Stomach (tissue), 9 donors: Measurements from ENCODE around the gene STK24. TPM values are rescaled to one million over a fixed set of nuclear protein-coding genes. Genes with fewer than 3 reads are reported as not detected.

Experiments
- DNase-seq, 2 donors: peaks; one replicate each; pipeline versions ENCODE4 v3.0.0 to v3.0.0-alpha.2; 2013 to 2019
- H3K27ac ChIP-seq, 5 donors: fragments of 200-600 bp in 4 of 5; sonication (generic) in 4 of 5; one replicate each; pipeline ENCODE4 v1.5.1; 2013 to 2019; ENCODE audit warnings: mild to moderate bottlenecking in 1 of 5, moderate library complexity in 1 of 5
- H3K27me3 ChIP-seq, 3 donors: fragments of 200-600 bp; sonication (generic); one replicate each; pipeline ENCODE4 v1.5.1; 2017 to 2019; ENCODE audit warnings: mixed run types in 1 of 3
- H3K36me3 ChIP-seq, 4 donors: fragments of 200-600 bp; sonication (generic); 1 replicate in 3 of 4; 2 replicates in 1 of 4; pipeline ENCODE4 v1.5.1; 2016 to 2019
- H3K4me1 ChIP-seq, 4 donors: fragments of 200-600 bp; sonication (generic); one replicate each; pipeline ENCODE4 v1.5.1; 2016 to 2019
- H3K4me3 ChIP-seq, 4 donors: fragments of 200-600 bp; sonication (generic) in 3 of 4; one replicate each; pipeline ENCODE4 v1.5.1; 2016 to 2019; ENCODE audit warnings: mild to moderate bottlenecking in 1 of 4
- H3K9me3 ChIP-seq, 4 donors: fragments of 200-600 bp; sonication (generic); one replicate each; pipeline ENCODE4 v1.5.1; 2016 to 2019
- EP300 ChIP-seq: sonication (generic); formaldehyde crosslinking; IDR thresholded peaks from one replicate; pipeline ENCODE4 v1.6.1; 2017; ENCODE audit warnings: antibody characterized with exemption
- POLR2A ChIP-seq, 4 donors: fragments of 450-650 bp; IDR thresholded peaks; one replicate each; pipeline ENCODE4 v1.6.1; 2016; ENCODE audit warnings: antibody characterized with exemption in 4 of 4, control low read depth in 2 of 4, mild to moderate bottlenecking in 1 of 4, moderate library complexity in 1 of 4
- POLR2AphosphoS5 ChIP-seq, 3 donors: sonication (generic); formaldehyde crosslinking; IDR thresholded peaks; one replicate each; pipeline ENCODE4 v1.6.1; 2016; ENCODE audit warnings: antibody characterized with exemption in 3 of 3
- WGBS, 5 donors: extraction: QIAGEN DNeasy Blood & Tissue Kit in 3 of 5; methylation state at CpG; one replicate each; pipeline versions ENCODE4 v1.1.5 to v1.1.7; 2013 to 2018; 5-methylcytosine and 5-hydroxymethylcytosine counted together
- intact Hi-C: fragments of 100-400 bp; cut with DNase I; formaldehyde crosslinking; loops from one replicate; pipeline ENCODE4 v1.15.1; 2023; ENCODE audit warnings: low total_unique reads
- polyA plus RNA-seq, 3 donors: library from polyadenylated mRNA; stranded (reverse); fragments of 200-250 nt; gene quantifications; one replicate each; pipeline ENCODE4 v1.2.3, GENCODE V29; 2013
- total RNA-seq, 5 donors: library from RNA; depleted of rRNA; stranded (reverse); fragments of >200 nt; gene quantifications; one replicate each; pipeline versions ENCODE4 v1.1.0 to v1.2.3, GENCODE V29; 2014 to 2016
- TF ChIP-seq, protein P1 (sequence below), 7 experiments: fragments of 450-650 bp in 4 of 7; fragments of 200-600 bp in 3 of 7; sonication (generic) in 3 of 7; IDR thresholded peaks; one replicate each; pipeline ENCODE4 v1.5.1; 2016 to 2019; ENCODE audit warnings: antibody characterized with exemption in 7 of 7, control low read depth in 2 of 7, mild to moderate bottlenecking in 1 of 7
- donor health status: healthy with polysubstance abuse.
- donor health status: Bipolar disorder and iron deficiency.
- donor health status: healthy.

Gene STK24
- total and polyA plus RNA-seq, 8 donors, result 33.0 to 139 (median 59.5) TPM

GRCh38 chr13:98496966-98497365 is 79.9 kb downstream of the STK24 start:
- H3K27me3 ChIP-seq, result no peaks in the 10 kb centered on the region
- peak overlapping the region in 4 of 5 donors; percentile 45 to 81 (median 73) for H3K27ac ChIP-seq
- H3K36me3 ChIP-seq, result peaks cover 0 to 20% (median 18%) of the 10 kb centered on the region in 4 donors
- 86 to 94% (median 90%) methylated on average over 8 of the region's 8 CpGs for WGBS, 5 donors
- no peaks in the 10 kb centered on the region for H3K9me3 ChIP-seq
- peaks cover 19 to 68% (median 43%) of the 10 kb centered on the region in 4 donors for H3K4me1 ChIP-seq
- intact Hi-C loops, result no loop called here
- TF ChIP-seq EP300, result no peak
- TF ChIP-seq POLR2AphosphoS5 (IDR thresholded peaks at IDR 0.05), result no peak
- TF ChIP-seq, protein P1, sequence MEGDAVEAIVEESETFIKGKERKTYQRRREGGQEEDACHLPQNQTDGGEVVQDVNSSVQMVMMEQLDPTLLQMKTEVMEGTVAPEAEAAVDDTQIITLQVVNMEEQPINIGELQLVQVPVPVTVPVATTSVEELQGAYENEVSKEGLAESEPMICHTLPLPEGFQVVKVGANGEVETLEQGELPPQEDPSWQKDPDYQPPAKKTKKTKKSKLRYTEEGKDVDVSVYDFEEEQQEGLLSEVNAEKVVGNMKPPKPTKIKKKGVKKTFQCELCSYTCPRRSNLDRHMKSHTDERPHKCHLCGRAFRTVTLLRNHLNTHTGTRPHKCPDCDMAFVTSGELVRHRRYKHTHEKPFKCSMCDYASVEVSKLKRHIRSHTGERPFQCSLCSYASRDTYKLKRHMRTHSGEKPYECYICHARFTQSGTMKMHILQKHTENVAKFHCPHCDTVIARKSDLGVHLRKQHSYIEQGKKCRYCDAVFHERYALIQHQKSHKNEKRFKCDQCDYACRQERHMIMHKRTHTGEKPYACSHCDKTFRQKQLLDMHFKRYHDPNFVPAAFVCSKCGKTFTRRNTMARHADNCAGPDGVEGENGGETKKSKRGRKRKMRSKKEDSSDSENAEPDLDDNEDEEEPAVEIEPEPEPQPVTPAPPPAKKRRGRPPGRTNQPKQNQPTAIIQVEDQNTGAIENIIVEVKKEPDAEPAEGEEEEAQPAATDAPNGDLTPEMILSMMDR (IDR thresholded peaks at IDR 0.05), result no peak
- TF ChIP-seq POLR2A (IDR thresholded peaks at IDR 0.05), result no peak
- DNase-seq, result no peak
- no peak overlapping the region for H3K4me3 ChIP-seq

DNA sequence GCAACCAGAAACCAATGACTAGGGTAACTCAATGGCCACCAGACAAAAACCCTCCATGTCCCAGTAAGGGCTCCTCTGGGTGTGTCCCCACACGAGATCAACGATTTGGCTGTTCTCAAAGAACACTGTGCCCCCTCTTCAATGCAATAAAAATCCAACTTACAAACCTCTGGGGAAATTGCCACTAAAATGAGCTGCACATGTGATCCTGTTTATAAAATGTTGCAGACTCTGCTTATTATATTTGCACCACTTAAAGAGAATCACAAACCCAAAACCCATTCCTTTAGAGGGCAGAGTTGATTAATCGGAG is 80.5 kb downstream of the STK24 start:
- 50 to 71% (median 67%) methylated on average over 3 of the region's 3 CpGs for WGBS, 5 donors
- no peaks in the 10 kb centered on the region for H3K9me3 ChIP-seq
- intact Hi-C loops, result no loop called here
- TF ChIP-seq POLR2AphosphoS5 (IDR thresholded peaks at IDR 0.05) (no peak), POLR2A (IDR thresholded peaks at IDR 0.05) (no peak), EP300 (no peak)
- TF ChIP-seq, protein P1 (IDR thresholded peaks at IDR 0.05), result no peak
- peak overlapping the region; percentile 32 to 81 (median 71) for H3K27ac ChIP-seq
- H3K4me3 ChIP-seq, result no peak overlapping the region
- peaks cover 17 to 65% (median 43%) of the 10 kb centered on the region in 4 donors for H3K4me1 ChIP-seq
- H3K36me3 ChIP-seq, result peaks cover 0 to 20% (median 18%) of the 10 kb centered on the region in 4 donors
- DNase-seq, result no peak
- H3K27me3 ChIP-seq, result no peaks in the 10 kb centered on the region

GRCh38 chr13:98495627-98496478 is 81.1 kb downstream of the STK24 start:
- DNase-seq, result no peak
- H3K27me3 ChIP-seq, result no peaks in the 10 kb centered on the region
- 53 to 63% (median 60%) methylated on average over 14 to 15 of the region's 15 CpGs for WGBS, 5 donors
- H3K4me1 ChIP-seq, result peaks cover 21 to 70% (median 45%) of the 10 kb centered on the region in 4 donors
- H3K36me3 ChIP-seq, result peaks cover 0 to 20% (median 18%) of the 10 kb centered on the region in 4 donors
- no peak overlapping the region for H3K4me3 ChIP-seq
- intact Hi-C loops, result no loop called here
- TF ChIP-seq EP300, result no peak
- TF ChIP-seq POLR2AphosphoS5 (IDR thresholded peaks at IDR 0.05), result peak in 1 of 3 donors; percentile 45
- TF ChIP-seq POLR2A (IDR thresholded peaks at IDR 0.05), result no peak
- H3K9me3 ChIP-seq, result no peaks in the 10 kb centered on the region
- H3K27ac ChIP-seq, result peak overlapping the region; percentile 32 to 81 (median 71)

DNA sequence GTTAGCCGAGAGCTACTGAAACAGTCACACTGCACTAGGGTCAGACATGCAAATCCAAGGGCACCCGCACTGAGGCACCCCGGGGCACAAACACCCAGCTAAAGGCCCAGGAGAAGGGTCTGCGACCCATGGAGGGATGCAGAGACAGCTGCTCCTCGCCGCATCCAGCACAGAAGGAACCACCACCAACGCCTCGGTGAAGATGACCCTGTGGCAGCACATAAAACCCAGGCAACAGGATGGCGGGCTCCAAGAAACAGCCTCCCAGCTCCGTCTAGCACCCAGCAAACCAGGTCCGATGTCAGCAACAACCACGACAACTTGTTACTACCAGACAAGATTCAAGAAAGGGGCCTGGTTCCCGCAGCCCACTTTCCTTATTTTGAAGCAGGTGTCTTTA is 82.1 kb downstream of the STK24 start:
- H3K27ac ChIP-seq, result peak overlapping the region in 4 of 5 donors; percentile 10 to 81 (median 58)
- peaks cover 32 to 76% (median 56%) of the 10 kb centered on the region in 4 donors for H3K4me1 ChIP-seq
- intact Hi-C loops, result no loop called here
- H3K36me3 ChIP-seq, result peaks cover 0 to 20% (median 18%) of the 10 kb centered on the region in 4 donors
- 91 to 97% (median 96%) methylated on average over 13 of the region's 13 CpGs for WGBS, 5 donors
- H3K4me3 ChIP-seq, result no peak overlapping the region
- DNase-seq, result no peak
- no peaks in the 10 kb centered on the region for H3K9me3 ChIP-seq
- TF ChIP-seq EP300, result no peak
- TF ChIP-seq, protein P1 (IDR thresholded peaks at IDR 0.05), result no peak
- TF ChIP-seq POLR2AphosphoS5 (IDR thresholded peaks at IDR 0.05), result no peak
- TF ChIP-seq POLR2A (IDR thresholded peaks at IDR 0.05), result no peak
- H3K27me3 ChIP-seq, result no peaks in the 10 kb centered on the region
